ENCODE results near the gene DDN. TPM values are rescaled to one million over a fixed set of nuclear protein-coding genes. Genes with fewer than 3 reads are reported as not detected.

Gene DDN
- total RNA-seq, 2 experiments from 2014 or later, result 0.72 to 1.2 TPM

DNA sequence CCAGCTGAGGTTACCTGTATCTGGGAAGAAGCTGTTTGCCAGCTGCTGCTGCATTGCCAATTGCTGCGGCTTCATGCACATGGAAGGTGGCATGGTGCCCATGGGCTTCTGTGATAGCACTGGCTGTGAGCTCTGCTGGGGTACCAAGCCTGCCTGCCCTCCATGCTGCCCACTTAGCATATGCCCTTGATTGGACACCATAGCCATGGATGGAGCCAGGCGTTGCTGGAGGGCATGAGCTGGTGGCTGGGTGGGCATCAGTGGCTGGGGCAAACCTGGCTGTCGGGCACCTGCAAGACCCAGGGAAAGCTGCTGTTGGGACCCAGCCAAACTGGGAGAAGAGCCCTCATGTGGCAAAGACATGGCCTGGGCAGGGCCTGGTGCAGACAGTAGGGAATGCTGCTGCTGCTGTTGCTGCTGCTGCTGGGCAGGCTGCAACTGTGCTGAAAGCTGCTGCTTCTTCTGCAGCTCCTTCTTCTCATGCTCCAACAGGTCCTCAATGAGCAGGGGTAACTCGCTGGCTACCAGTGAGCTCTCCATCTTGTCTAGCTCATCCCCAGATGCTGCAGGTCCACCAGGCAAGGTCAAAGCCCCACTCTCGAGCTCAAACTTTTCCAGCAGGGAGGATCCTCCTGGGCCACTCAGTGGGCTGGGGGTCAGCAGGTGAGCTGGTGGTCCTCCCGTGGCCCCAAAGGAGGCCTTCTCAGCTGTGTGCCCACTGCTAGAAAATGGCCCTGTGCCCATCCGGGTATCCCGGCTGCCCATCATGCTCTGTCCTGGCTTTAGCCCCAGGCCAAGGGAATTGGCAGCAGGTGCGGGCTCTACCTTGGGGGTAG, 38.2 kb upstream of the DDN start:
- Mint-ChIP-seq H3K4me3 (no peak overlapping the region), H3K9me3 (no peaks in the 10 kb centered on the region), H3K27ac (no peak overlapping the region), H3K36me3 (ENCODE audit: low read depth) (peaks cover 35% of the 10 kb centered on the region), H3K27me3 (no peaks in the 10 kb centered on the region), H3K4me1 (ENCODE audit: low read depth) (no peaks in the 10 kb centered on the region)
- no peak for DNase-seq
- ChIA-PET CTCF (interaction anchor here (0.8 to 8.1 kb wide), 8 partner anchors 9 to 147 kb away, joined by 3 to 56 read pairs (median 4); partner anchors contain the start of gene RHEBL1), POLR2A (interaction anchor here (0.6 to 1.6 kb wide), 8 partner anchors 11 to 38 kb away, joined by 3 to 5 read pairs (median 3); partner anchors contain the start of gene DDN)
- intact Hi-C loops (cut with micrococcal nuclease), result no loop called here
- TF ChIP-seq, protein P1, sequence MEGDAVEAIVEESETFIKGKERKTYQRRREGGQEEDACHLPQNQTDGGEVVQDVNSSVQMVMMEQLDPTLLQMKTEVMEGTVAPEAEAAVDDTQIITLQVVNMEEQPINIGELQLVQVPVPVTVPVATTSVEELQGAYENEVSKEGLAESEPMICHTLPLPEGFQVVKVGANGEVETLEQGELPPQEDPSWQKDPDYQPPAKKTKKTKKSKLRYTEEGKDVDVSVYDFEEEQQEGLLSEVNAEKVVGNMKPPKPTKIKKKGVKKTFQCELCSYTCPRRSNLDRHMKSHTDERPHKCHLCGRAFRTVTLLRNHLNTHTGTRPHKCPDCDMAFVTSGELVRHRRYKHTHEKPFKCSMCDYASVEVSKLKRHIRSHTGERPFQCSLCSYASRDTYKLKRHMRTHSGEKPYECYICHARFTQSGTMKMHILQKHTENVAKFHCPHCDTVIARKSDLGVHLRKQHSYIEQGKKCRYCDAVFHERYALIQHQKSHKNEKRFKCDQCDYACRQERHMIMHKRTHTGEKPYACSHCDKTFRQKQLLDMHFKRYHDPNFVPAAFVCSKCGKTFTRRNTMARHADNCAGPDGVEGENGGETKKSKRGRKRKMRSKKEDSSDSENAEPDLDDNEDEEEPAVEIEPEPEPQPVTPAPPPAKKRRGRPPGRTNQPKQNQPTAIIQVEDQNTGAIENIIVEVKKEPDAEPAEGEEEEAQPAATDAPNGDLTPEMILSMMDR (IDR thresholded peaks at IDR 0.05), result no peak
- ATAC-seq, result no peak

DNA sequence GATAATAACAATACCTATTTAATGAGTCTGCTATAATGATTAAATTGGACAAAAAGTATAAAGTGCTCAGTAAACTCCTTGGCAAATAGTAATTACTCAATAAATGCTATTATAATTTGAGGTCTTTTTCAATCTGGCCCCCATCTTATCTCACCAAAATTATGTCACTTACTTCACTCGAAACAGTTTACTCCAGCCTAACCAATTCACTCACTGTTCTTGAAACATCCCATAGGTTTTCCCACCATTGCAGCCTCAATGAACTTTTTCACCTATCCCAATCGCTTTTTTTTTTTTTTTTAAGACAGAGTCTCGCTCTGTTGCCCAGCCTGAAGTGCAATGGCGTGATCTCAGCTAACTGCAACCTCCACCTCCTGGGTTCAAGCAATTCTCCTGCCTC, 36.9 kb upstream of the DDN start:
- ChIA-PET POLR2A (interaction anchor here (1.6 to 1.7 kb wide), 2 partner anchors 18 to 37 kb away, joined by 3 to 6 read pairs; partner anchors contain the start of gene DDN), CTCF (interaction anchor here (1.4 to 6.0 kb wide), 4 partner anchors 8 to 52 kb away, joined by 4 to 35 read pairs (median 9); no protein-coding TSS in a partner anchor)
- no peaks in the 10 kb centered on the region for H3K4me1 Mint-ChIP-seq (ENCODE audit: low read depth)
- ATAC-seq, result no peak
- H3K36me3 Mint-ChIP-seq (ENCODE audit: low read depth), result peaks cover 34% of the 10 kb centered on the region
- H3K27me3 Mint-ChIP-seq, result no peaks in the 10 kb centered on the region
- no peaks in the 10 kb centered on the region for H3K9me3 Mint-ChIP-seq
- DNase-seq, result no peak
- H3K27ac Mint-ChIP-seq, result no peak overlapping the region
- TF ChIP-seq, protein P1 (IDR thresholded peaks at IDR 0.05), result no peak
- no peak overlapping the region for H3K4me3 Mint-ChIP-seq
- intact Hi-C loops (cut with micrococcal nuclease), result no loop called here

- Mint-ChIP-seq H3K27ac (no peak overlapping the region), H3K36me3 (ENCODE audit: low read depth) (peaks cover 30% of the 10 kb centered on the region), H3K4me1 (ENCODE audit: low read depth) (no peaks in the 10 kb centered on the region), H3K9me3 (no peaks in the 10 kb centered on the region), H3K4me3 (no peak overlapping the region), H3K27me3 (no peaks in the 10 kb centered on the region)
- ChIA-PET POLR2A (interaction anchor here (0.6 to 0.9 kb wide), 3 partner anchors 9 to 96 kb away, joined by 3 read pairs; partner anchors contain the start of gene TUBA1B), CTCF (interaction anchor here (1.1 to 6.0 kb wide), 3 partner anchors 10 to 47 kb away, joined by 3 to 35 read pairs (median 5); no protein-coding TSS in a partner anchor)
- ATAC-seq, result no peak
- no peak for DNase-seq
- TF ChIP-seq, protein P1 (IDR thresholded peaks at IDR 0.05), result no peak
- intact Hi-C loops (cut with micrococcal nuclease), result no loop called here
Measured at GRCh38 chr12:49034286-49034622, 35.1 kb upstream of the DDN start.

GRCh38 chr12:49033611-49034285, 34.6 kb upstream of the DDN start:
- POLR2A ChIA-PET, result interaction anchor here (0.6 to 0.9 kb wide), 3 partner anchors 9 to 97 kb away, joined by 3 read pairs; partner anchors contain the start of gene TUBA1B
- Mint-ChIP-seq H3K4me3 (no peak overlapping the region), H3K4me1 (ENCODE audit: low read depth) (no peaks in the 10 kb centered on the region), H3K27me3 (no peaks in the 10 kb centered on the region), H3K36me3 (ENCODE audit: low read depth) (peaks cover 28% of the 10 kb centered on the region), H3K27ac (no peak overlapping the region), H3K9me3 (no peaks in the 10 kb centered on the region)
- TF ChIP-seq, protein P1 (IDR thresholded peaks at IDR 0.05), result no peak
- no peak for DNase-seq
- ATAC-seq, result no peak
- intact Hi-C loops (cut with micrococcal nuclease), result no loop called here
- CTCF ChIA-PET, result interaction anchor here (1.1 to 6.0 kb wide), 5 partner anchors 10 to 54 kb away, joined by 3 to 35 read pairs (median 5); no protein-coding TSS in a partner anchor

All from activated CD8-positive, alpha-beta T cell treated with anti-CD3 and anti-CD28 coated beads for 36 hours (primary cell).